Astrocyte (in vitro differentiated cells and primary cell): ENCODE measurements around the gene SND1. TPM values are rescaled to one million over a fixed set of nuclear protein-coding genes. Genes with fewer than 3 reads are reported as not detected.

ENCODE experiments used
- DNase-seq: peaks from one replicate; pipeline ENCODE4 v3.0.0-alpha.2; 2010; ENCODE audit warnings: low read depth
- FAIRE-seq: peaks from 2 replicates; lab custom pipeline; 2011; peaks lifted over from hg19 to GRCh38; lab: Jason Lieb, UNC
- H2AFZ ChIP-seq: 2 replicates; pipeline ENCODE4 v1.6.0; 2012; ENCODE audit warnings: low read depth, low read length, inconsistent platforms
- H3K27ac ChIP-seq: 2 replicates; pipeline ENCODE4 v1.5.1; 2011; ENCODE audit warnings: low read depth, low read length, inconsistent platforms
- H3K27me3 ChIP-seq: 2 replicates; pipeline ENCODE4 v1.6.0; 2011; ENCODE audit warnings: low read length, inconsistent platforms; ENCODE audit not compliant: insufficient read depth
- H3K36me3 ChIP-seq: 2 replicates; pipeline ENCODE4 v1.5.1; 2011; ENCODE audit warnings: low read length, inconsistent platforms; ENCODE audit not compliant: insufficient read depth
- H3K4me1 ChIP-seq: 2 replicates; pipeline ENCODE4 v1.5.1; 2011; ENCODE audit warnings: low read length, inconsistent platforms; ENCODE audit not compliant: insufficient read depth
- H3K4me2 ChIP-seq: 2 replicates; pipeline ENCODE4 v1.6.0; 2012; ENCODE audit warnings: low read length, inconsistent platforms
- H3K4me3 ChIP-seq: 2 replicates; pipeline ENCODE4 v1.5.1; 2011; ENCODE audit warnings: low read depth, mild to moderate bottlenecking, low read length, inconsistent platforms; ENCODE audit not compliant: insufficient read depth
- H3K79me2 ChIP-seq: 2 replicates; pipeline ENCODE4 v1.6.0; 2012; ENCODE audit warnings: mild to moderate bottlenecking, low read length, inconsistent platforms; ENCODE audit not compliant: insufficient read depth
- H3K9ac ChIP-seq: 2 replicates; pipeline ENCODE4 v1.6.0; 2012; ENCODE audit warnings: mild to moderate bottlenecking, low read length, inconsistent platforms
- H3K9me3 ChIP-seq: 2 replicates; pipeline ENCODE4 v1.5.1; 2012; ENCODE audit warnings: low read depth, mild to moderate bottlenecking, low read length, inconsistent platforms; ENCODE audit not compliant: insufficient read depth
- H4K20me1 ChIP-seq: 2 replicates; pipeline ENCODE4 v1.6.0; 2012; ENCODE audit warnings: low read length, inconsistent platforms; ENCODE audit not compliant: insufficient read depth
- H3K27ac Mint-ChIP-seq: one replicate; pipeline ENCODE4 v1.8.0; 2021; ENCODE audit warnings: mild to moderate bottlenecking, mixed read lengths; ENCODE audit not compliant: unreplicated experiment
- H3K27me3 Mint-ChIP-seq: one replicate; pipeline ENCODE4 v1.8.0; 2021; ENCODE audit warnings: low read depth, mixed read lengths; ENCODE audit not compliant: unreplicated experiment
- H3K36me3 Mint-ChIP-seq: one replicate; pipeline ENCODE4 v1.8.0; 2021; ENCODE audit warnings: low read depth, mixed read lengths; ENCODE audit not compliant: unreplicated experiment
- H3K4me1 Mint-ChIP-seq: one replicate; pipeline ENCODE4 v1.8.0; 2021; ENCODE audit warnings: low read depth, mixed read lengths; ENCODE audit not compliant: unreplicated experiment
- H3K4me3 Mint-ChIP-seq: one replicate; pipeline ENCODE4 v1.8.0; 2021; ENCODE audit warnings: mild to moderate bottlenecking, moderate library complexity, mixed read lengths; ENCODE audit not compliant: unreplicated experiment
- H3K9me3 Mint-ChIP-seq: one replicate; pipeline ENCODE4 v1.8.0; 2021; ENCODE audit warnings: mild to moderate bottlenecking, mixed read lengths; ENCODE audit not compliant: unreplicated experiment
- CTCF ChIP-seq: IDR thresholded peaks from 2 replicates; pipeline ENCODE4 v1.5.1; 2011; ENCODE audit warnings: low read depth, mild to moderate bottlenecking, inconsistent platforms, low read length, moderate library complexity; ENCODE audit not compliant: insufficient read depth
- EZH2 ChIP-seq: IDR thresholded peaks from 2 replicates; pipeline ENCODE4 v1.6.1; 2012; ENCODE audit warnings: mild to moderate bottlenecking, low read length, inconsistent platforms; ENCODE audit not compliant: insufficient read depth
- total RNA-seq: library from RNA; stranded (reverse); gene quantifications from 2 replicates; pipeline ENCODE4 v1.2.1, GENCODE V29; 2021

SND1 gene
- total RNA-seq, 1 donor from 2014 or later, result 267 TPM

- Histone ChIP-seq H3K4me3 (no peak overlapping the region), H3K9ac (no peak overlapping the region), H2AFZ (no peak overlapping the region), H3K36me3 (peaks cover 2% of the 10 kb centered on the region), H3K4me2 (no peak overlapping the region), H3K79me2 (peaks cover 44% of the 10 kb centered on the region), H3K27me3 (no peaks in the 10 kb centered on the region), H4K20me1 (peaks cover 94% of the 10 kb centered on the region), H3K4me1 (peaks cover 3% of the 10 kb centered on the region), H3K9me3 (no peaks in the 10 kb centered on the region), H3K27ac (no peak overlapping the region)
- H3K27ac Mint-ChIP-seq, result no peak overlapping the region
- no peak for DNase-seq
- peaks cover 26% of the 10 kb centered on the region for H3K4me1 Mint-ChIP-seq
- H3K4me3 Mint-ChIP-seq, result no peak overlapping the region
- no peaks in the 10 kb centered on the region for H3K27me3 Mint-ChIP-seq
- no peak for TF ChIP-seq CTCF
- TF ChIP-seq EZH2, result no peak
- no peaks in the 10 kb centered on the region for H3K9me3 Mint-ChIP-seq
- H3K36me3 Mint-ChIP-seq, result peaks cover 9% of the 10 kb centered on the region
- FAIRE-seq, result no peak
Observed at GRCh38 chr7:127870231-127870907, 218.4 kb downstream of the SND1 start.

GRCh38 chr7:127871226-127871625, 219.2 kb downstream of the SND1 start:
- H3K27me3 Mint-ChIP-seq, result no peaks in the 10 kb centered on the region
- H3K4me3 Mint-ChIP-seq, result no peak overlapping the region
- no peaks in the 10 kb centered on the region for H3K9me3 ChIP-seq
- peaks cover 9% of the 10 kb centered on the region for H3K4me1 ChIP-seq
- DNase-seq (no peak), FAIRE-seq (no peak)
- H3K27ac ChIP-seq, result no peak overlapping the region
- no peaks in the 10 kb centered on the region for H3K27me3 ChIP-seq
- peaks cover 23% of the 10 kb centered on the region for H3K4me1 Mint-ChIP-seq
- no peaks in the 10 kb centered on the region for H3K9me3 Mint-ChIP-seq
- H3K4me3 ChIP-seq, result no peak overlapping the region
- H4K20me1 ChIP-seq, result peaks cover 94% of the 10 kb centered on the region
- TF ChIP-seq EZH2 (no peak), CTCF (no peak)
- H3K4me2 ChIP-seq, result no peak overlapping the region
- peaks cover 9% of the 10 kb centered on the region for H3K36me3 Mint-ChIP-seq
- peaks cover 46% of the 10 kb centered on the region for H3K79me2 ChIP-seq
- no peak overlapping the region for H3K27ac Mint-ChIP-seq
- H2AFZ ChIP-seq, result no peak overlapping the region
- no peak overlapping the region for H3K9ac ChIP-seq
- peaks cover under 1% of the 10 kb centered on the region for H3K36me3 ChIP-seq

- peaks cover 94% of the 10 kb centered on the region for H4K20me1 ChIP-seq
- H3K36me3 ChIP-seq, result no peaks in the 10 kb centered on the region
- H3K9me3 ChIP-seq, result no peaks in the 10 kb centered on the region
- H3K4me3 ChIP-seq, result no peak overlapping the region
- H3K4me1 Mint-ChIP-seq, result peaks cover 19% of the 10 kb centered on the region
- TF ChIP-seq EZH2 (no peak), CTCF (no peak)
- H3K27me3 Mint-ChIP-seq, result no peaks in the 10 kb centered on the region
- no peaks in the 10 kb centered on the region for H3K9me3 Mint-ChIP-seq
- DNase-seq, result no peak
- H3K4me1 ChIP-seq, result peaks cover 10% of the 10 kb centered on the region
- H3K27ac ChIP-seq, result no peak overlapping the region
- H3K36me3 Mint-ChIP-seq, result peaks cover 9% of the 10 kb centered on the region
- peaks cover 47% of the 10 kb centered on the region for H3K79me2 ChIP-seq
- no peak overlapping the region for H3K4me2 ChIP-seq
- H3K4me3 Mint-ChIP-seq, result no peak overlapping the region
- H3K27me3 ChIP-seq, result no peaks in the 10 kb centered on the region
- H2AFZ ChIP-seq, result no peak overlapping the region
- H3K9ac ChIP-seq, result no peak overlapping the region
- H3K27ac Mint-ChIP-seq, result no peak overlapping the region
- no peak for FAIRE-seq
Observed at GRCh38 chr7:127872122-127872521, 220.1 kb downstream of the SND1 start.
